GM19372 (cell line): ENCODE results near the gene FKBP11.
"Not testable (repeated sequence)": the region's sequence is repeated elsewhere in the genome, so short reads cannot be mapped to it uniquely, and the experiment has no call there.

Source experiments
- ATAC-seq: cut with Tn5 transposase; IDR thresholded peaks from one replicate; pipeline ENCODE4 v1.9.1; 2021; ENCODE audit warnings: mild to moderate bottlenecking, low read depth, moderate library complexity; ENCODE audit not compliant: unreplicated experiment

Gene FKBP11

GRCh38 chr12:48917857-48918537, 7.3 kb downstream of the FKBP11 start:
- no peak for ATAC-seq

- ATAC-seq, result no peak
These were observed 15.1 kb downstream of the FKBP11 start for GRCh38 chr12:48910196-48910595.

- ATAC-seq, result not testable (repeated sequence)
These were observed 15.6 kb downstream of the FKBP11 start for GRCh38 chr12:48909698-48910097.

GRCh38 chr12:48907245-48907644, 18.0 kb downstream of the FKBP11 start:
- no peak for ATAC-seq

- ATAC-seq, result peak; percentile 77
These were observed 21.3 kb downstream of the FKBP11 start for GRCh38 chr12:48903982-48904411.

GRCh38 chr12:48903363-48903981, 21.8 kb downstream of the FKBP11 start:
- no peak for ATAC-seq

GRCh38 chr12:48901278-48901677, 24.0 kb downstream of the FKBP11 start:
- ATAC-seq, result no peak

GRCh38 chr12:48899651-48900050, 25.6 kb downstream of the FKBP11 start:
- no peak for ATAC-seq

- no peak for ATAC-seq
These were observed 31.0 kb downstream of the FKBP11 start for GRCh38 chr12:48894271-48894670.

- no peak for ATAC-seq
These were observed 34.5 kb downstream of the FKBP11 start for GRCh38 chr12:48890657-48891418.

GRCh38 chr12:48889679-48890078, 35.6 kb downstream of the FKBP11 start:
- ATAC-seq, result no peak

GRCh38 chr12:48883305-48884161, 41.8 kb downstream of the FKBP11 start:
- no peak for ATAC-seq

GRCh38 chr12:48882972-48883304, 42.4 kb downstream of the FKBP11 start:
- ATAC-seq, result no peak

- no peak for ATAC-seq
These were observed 43.0 kb downstream of the FKBP11 start for GRCh38 chr12:48882315-48882687.

- ATAC-seq, result no peak
These were observed 43.5 kb downstream of the FKBP11 start for GRCh38 chr12:48881686-48882314.

GRCh38 chr12:48880647-48881046, 44.6 kb downstream of the FKBP11 start:
- no peak for ATAC-seq

- ATAC-seq, result no peak
These were observed 46.7 kb downstream of the FKBP11 start for GRCh38 chr12:48878548-48878947.

- ATAC-seq, result no peak
These were observed 49.3 kb downstream of the FKBP11 start for GRCh38 chr12:48875944-48876515.

GRCh38 chr12:48873534-48873933, 51.8 kb downstream of the FKBP11 start:
- ATAC-seq, result not testable (repeated sequence)

- no peak for ATAC-seq
These were observed 52.2 kb downstream of the FKBP11 start for GRCh38 chr12:48873096-48873495.
